Prostate gland (tissue), 2 donors: ENCODE measurements around the gene ANKRD9.

Experiments used
- CTCF ChIP-seq, 4 experiments: fragments of 200-600 bp in 2 of 4; fragments of 450-650 bp in 2 of 4; sonication (generic) in 2 of 4; IDR thresholded peaks; 1 replicate in 3 of 4; 2 replicates in 1 of 4; pipeline ENCODE4 v1.5.1; 2016 to 2019; ENCODE audit warnings: antibody characterized with exemption in 4 of 4, mild to moderate bottlenecking in 2 of 4, moderate library complexity in 2 of 4
- POLR2A ChIP-seq: fragments of 450-650 bp; IDR thresholded peaks from one replicate; pipeline ENCODE4 v1.6.1; 2016; ENCODE audit warnings: antibody characterized with exemption, mild to moderate bottlenecking

GRCh38 chr14:102512793-102513300, 3.3 kb upstream of the ANKRD9 start:
- TF ChIP-seq CTCF (IDR thresholded peaks at IDR 0.05): no peak
- no peak for TF ChIP-seq POLR2A
